ENCODE results near the gene HEATR9.

HEATR9 gene

DNA sequence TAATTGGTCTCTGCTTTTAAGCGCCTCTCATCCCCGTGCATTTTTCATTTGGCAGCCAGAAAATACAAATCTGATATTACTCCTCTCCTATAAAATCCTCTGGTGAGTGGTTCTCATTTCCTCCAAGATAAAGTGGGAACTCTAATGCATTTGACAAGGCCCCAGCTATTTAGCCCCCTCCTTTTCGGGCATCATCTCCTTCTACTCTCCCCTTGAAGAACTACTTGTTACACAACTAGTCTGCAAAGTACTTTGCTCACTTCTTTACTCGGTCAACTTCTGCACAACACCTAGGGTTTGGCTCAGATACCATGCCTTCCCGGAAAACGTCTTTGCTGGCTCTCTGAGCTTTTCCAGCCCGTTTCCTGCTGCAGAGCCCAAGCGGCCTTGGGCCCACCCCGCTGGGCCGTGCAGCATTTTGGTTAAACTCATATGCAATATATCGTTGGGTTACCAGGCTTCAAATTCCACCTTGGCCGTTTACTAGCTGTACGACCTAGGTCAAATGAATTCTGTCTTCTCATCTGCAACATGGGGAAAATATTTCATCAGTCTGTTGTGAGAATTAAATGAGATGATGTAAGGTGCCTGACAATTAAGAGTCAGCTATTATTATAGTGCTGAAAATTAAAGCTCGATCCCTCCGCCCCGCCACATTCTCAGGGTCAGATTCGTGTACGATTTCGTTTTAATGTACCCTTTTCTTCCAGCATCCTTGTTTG is 60.3 kb downstream of the HEATR9 start:
- no peak for DNase-seq

DNA sequence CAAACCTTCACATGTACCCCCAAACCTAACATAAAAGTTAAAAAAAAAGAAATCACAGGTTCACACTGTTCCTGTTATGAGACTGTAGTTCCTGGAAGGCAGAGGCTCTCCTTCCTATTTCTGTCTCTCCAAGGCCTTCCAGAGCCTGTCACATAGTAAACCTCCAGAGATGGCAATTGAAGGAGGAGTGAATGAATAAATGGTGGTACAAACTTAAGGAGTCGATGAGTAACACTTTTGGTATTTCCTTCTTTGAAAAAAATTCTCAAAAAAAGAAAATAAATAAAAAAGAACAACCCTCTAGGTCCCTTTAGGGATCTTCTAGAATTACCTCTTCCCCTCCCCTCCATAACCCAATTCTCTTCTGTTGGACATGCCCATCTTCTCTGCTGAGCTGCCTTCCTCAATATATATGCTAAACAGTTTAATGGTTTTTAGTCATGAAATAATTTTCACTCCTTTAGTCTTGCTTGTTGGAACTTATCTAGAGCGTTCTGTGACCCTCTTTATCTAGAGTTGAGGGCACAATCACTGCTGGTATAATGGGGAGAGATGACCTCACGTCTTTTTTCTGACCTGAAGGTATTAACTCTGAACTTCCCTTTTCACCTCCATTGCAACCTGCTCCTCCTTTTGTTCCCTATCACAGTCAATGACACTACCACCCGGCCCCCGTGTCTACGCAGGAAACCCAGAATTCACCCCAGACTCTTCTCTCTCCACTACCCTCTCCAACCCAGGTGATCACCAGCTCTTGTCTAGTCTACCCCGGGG is 61.1 kb downstream of the HEATR9 start:
- DNase-seq: no peak
